ENCODE results near the gene PROK2. TPM values are rescaled to one million over a fixed set of nuclear protein-coding genes. Genes with fewer than 3 reads are reported as not detected.

The PROK2 gene
- polyA plus RNA-seq, 1 donor (not counting 4 experiments of a cell fraction or from before 2014, with no cell fraction given) = not detected

- no peaks in the 10 kb centered on the region for H4K20me1 ChIP-seq (ENCODE audit: control insufficient read depth, extremely low read depth, insufficient read depth, low read length)
- H3K4me3 ChIP-seq (ENCODE audit: control insufficient read depth in 2 of 3, extremely low read depth in 1 of 3, insufficient read depth in 2 of 3, low read depth in 1 of 3, low read length in 3 of 3) = peak within 1 kb of the TSS; percentile 65 to 77 (median 70)
- FAIRE-seq (no peak), DNase-seq (ENCODE audit: low read depth, low spot score) (no peak)
- peak within 1 kb of the TSS; percentile 60 for H3K9ac ChIP-seq (ENCODE audit: control insufficient read depth, extremely low read depth, insufficient read depth, low read length)
- no peaks in the 10 kb centered on the region for H3K36me3 ChIP-seq (ENCODE audit: control insufficient read depth in 2 of 2, extremely low read depth in 1 of 2, insufficient read depth in 2 of 2, low read length in 2 of 2)
- peaks cover 13% of the 10 kb centered on the region for H3K27me3 ChIP-seq (ENCODE audit: control insufficient read depth, extremely low read depth, insufficient read depth, low read length)
- no peaks in the 10 kb centered on the region for H3K9me3 ChIP-seq (ENCODE audit: control insufficient read depth, low read depth, low read length)
- H2AFZ ChIP-seq (ENCODE audit: control insufficient read depth, low read length) = peak within 1 kb of the TSS; percentile 95
- TF ChIP-seq, protein P1, sequence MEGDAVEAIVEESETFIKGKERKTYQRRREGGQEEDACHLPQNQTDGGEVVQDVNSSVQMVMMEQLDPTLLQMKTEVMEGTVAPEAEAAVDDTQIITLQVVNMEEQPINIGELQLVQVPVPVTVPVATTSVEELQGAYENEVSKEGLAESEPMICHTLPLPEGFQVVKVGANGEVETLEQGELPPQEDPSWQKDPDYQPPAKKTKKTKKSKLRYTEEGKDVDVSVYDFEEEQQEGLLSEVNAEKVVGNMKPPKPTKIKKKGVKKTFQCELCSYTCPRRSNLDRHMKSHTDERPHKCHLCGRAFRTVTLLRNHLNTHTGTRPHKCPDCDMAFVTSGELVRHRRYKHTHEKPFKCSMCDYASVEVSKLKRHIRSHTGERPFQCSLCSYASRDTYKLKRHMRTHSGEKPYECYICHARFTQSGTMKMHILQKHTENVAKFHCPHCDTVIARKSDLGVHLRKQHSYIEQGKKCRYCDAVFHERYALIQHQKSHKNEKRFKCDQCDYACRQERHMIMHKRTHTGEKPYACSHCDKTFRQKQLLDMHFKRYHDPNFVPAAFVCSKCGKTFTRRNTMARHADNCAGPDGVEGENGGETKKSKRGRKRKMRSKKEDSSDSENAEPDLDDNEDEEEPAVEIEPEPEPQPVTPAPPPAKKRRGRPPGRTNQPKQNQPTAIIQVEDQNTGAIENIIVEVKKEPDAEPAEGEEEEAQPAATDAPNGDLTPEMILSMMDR (optimal IDR thresholded peaks at IDR 0.05 in 1 of 3, IDR thresholded peaks at IDR 0.05 in 1 of 3, conservative IDR thresholded peaks at IDR 0.05 in 1 of 3; ENCODE audit: extremely low read depth in 1 of 3, insufficient read depth in 2 of 3, low read length in 3 of 3) = no peak
- no peak for TF ChIP-seq EZH2 (IDR thresholded peaks at IDR 0.05; ENCODE audit: low read length)
- dilution Hi-C loops (cut with MboI; ENCODE audit: extremely low pct_ligation_motif_present, low sequenced_read_pairs) = no loop called here
- no peaks in the 10 kb centered on the region for H3K9me1 ChIP-seq (ENCODE audit: control insufficient read depth, extremely low read depth, insufficient read depth, low read length)
- no peaks in the 10 kb centered on the region for H3K79me2 ChIP-seq (ENCODE audit: control insufficient read depth, insufficient read depth, low read length)
- no peak within 1 kb of the TSS for H3K27ac ChIP-seq (ENCODE audit: control insufficient read depth, insufficient read depth, low read length)
- H3K4me1 ChIP-seq (ENCODE audit: control insufficient read depth, extremely low read depth, insufficient read depth, low read length) = peaks cover 13% of the 10 kb centered on the region
- peak within 1 kb of the TSS; percentile 95 for H3K4me2 ChIP-seq (ENCODE audit: control insufficient read depth, extremely low read depth, insufficient read depth, low read depth, low read length)
These were observed 59.5 kb downstream of the PROK2 start, which contains the start of gene EIF4E3 for GRCh38 chr3:71725271-71725991. Gene EIF4E3, minus strand, starts transcription at chr3:71725402. Its CDS starts 35 bp downstream, at chr3:71725367.

- H3K4me1 ChIP-seq (ENCODE audit: control insufficient read depth, extremely low read depth, insufficient read depth, low read length) = peaks cover 13% of the 10 kb centered on the region
- H3K27ac ChIP-seq (ENCODE audit: control insufficient read depth, insufficient read depth, low read length) = no peak overlapping the region
- peaks cover 13% of the 10 kb centered on the region for H3K27me3 ChIP-seq (ENCODE audit: control insufficient read depth, extremely low read depth, insufficient read depth, low read length)
- DNase-seq (ENCODE audit: low read depth, low spot score) (no peak), FAIRE-seq (no peak)
- TF ChIP-seq EZH2 (IDR thresholded peaks at IDR 0.05; ENCODE audit: low read length) = peak; percentile 55
- TF ChIP-seq, protein P1 (optimal IDR thresholded peaks at IDR 0.05 in 1 of 3, IDR thresholded peaks at IDR 0.05 in 1 of 3, conservative IDR thresholded peaks at IDR 0.05 in 1 of 3; ENCODE audit: extremely low read depth in 1 of 3, insufficient read depth in 2 of 3, low read length in 3 of 3) = no peak
- peak overlapping the region; percentile 95 for H2AFZ ChIP-seq (ENCODE audit: control insufficient read depth, low read length)
- H3K9me3 ChIP-seq (ENCODE audit: control insufficient read depth, low read depth, low read length) = no peaks in the 10 kb centered on the region
- no peaks in the 10 kb centered on the region for H3K79me2 ChIP-seq (ENCODE audit: control insufficient read depth, insufficient read depth, low read length)
- dilution Hi-C loops (cut with MboI; ENCODE audit: extremely low pct_ligation_motif_present, low sequenced_read_pairs) = no loop called here
- H3K9me1 ChIP-seq (ENCODE audit: control insufficient read depth, extremely low read depth, insufficient read depth, low read length) = no peaks in the 10 kb centered on the region
- H3K9ac ChIP-seq (ENCODE audit: control insufficient read depth, extremely low read depth, insufficient read depth, low read length) = peak overlapping the region; percentile 60
- H3K4me2 ChIP-seq (ENCODE audit: control insufficient read depth, extremely low read depth, insufficient read depth, low read depth, low read length) = peak overlapping the region; percentile 95
- H4K20me1 ChIP-seq (ENCODE audit: control insufficient read depth, extremely low read depth, insufficient read depth, low read length) = no peaks in the 10 kb centered on the region
- H3K36me3 ChIP-seq (ENCODE audit: control insufficient read depth in 2 of 2, extremely low read depth in 1 of 2, insufficient read depth in 2 of 2, low read length in 2 of 2) = no peaks in the 10 kb centered on the region
- H3K4me3 ChIP-seq (ENCODE audit: control insufficient read depth in 2 of 3, extremely low read depth in 1 of 3, insufficient read depth in 2 of 3, low read depth in 1 of 3, low read length in 3 of 3) = peak overlapping the region; percentile 65 to 77 (median 70)
These were observed 60.2 kb downstream of the PROK2 start for GRCh38 chr3:71724584-71725270.
